ENCODE measurements around the gene ALOX5AP. TPM values are rescaled to one million over a fixed set of nuclear protein-coding genes. Genes with fewer than 3 reads are reported as not detected.

ALOX5AP gene
- total RNA-seq, 1 experiment from 2014 or later = 0.61 TPM

GRCh38 chr13:30785191-30785850 is 50.0 kb downstream of the ALOX5AP start:
- DNase-seq (ENCODE audit: low read depth) = no peak
- in situ Hi-C loops (cut with HindIII; ENCODE audit: low pct_unique_long_range_greater_than_20kb, low sequenced_read_pairs) = no loop called here

- DNase-seq (ENCODE audit: low read depth) = no peak
- in situ Hi-C loops (cut with HindIII; ENCODE audit: low pct_unique_long_range_greater_than_20kb, low sequenced_read_pairs) = no loop called here
These were observed 51.3 kb downstream of the ALOX5AP start for GRCh38 chr13:30786648-30787047.

- no peak for DNase-seq (ENCODE audit: low read depth)
- in situ Hi-C loops (cut with HindIII; ENCODE audit: low pct_unique_long_range_greater_than_20kb, low sequenced_read_pairs) = no loop called here
These were observed 52.6 kb downstream of the ALOX5AP start for GRCh38 chr13:30787738-30788525.

- in situ Hi-C loops (cut with HindIII; ENCODE audit: low pct_unique_long_range_greater_than_20kb, low sequenced_read_pairs) = no loop called here
- no peak for DNase-seq (ENCODE audit: low read depth)
These were observed 54.0 kb downstream of the ALOX5AP start for GRCh38 chr13:30789166-30789862.

GRCh38 chr13:30790592-30790991 is 55.2 kb downstream of the ALOX5AP start:
- no peak for DNase-seq (ENCODE audit: low read depth)
- in situ Hi-C loops (cut with HindIII; ENCODE audit: low pct_unique_long_range_greater_than_20kb, low sequenced_read_pairs) = no loop called here

GRCh38 chr13:30791354-30792001 is 56.1 kb downstream of the ALOX5AP start:
- in situ Hi-C loops (cut with HindIII; ENCODE audit: low pct_unique_long_range_greater_than_20kb, low sequenced_read_pairs) = no loop called here
- no peak for DNase-seq (ENCODE audit: low read depth)

- peak; percentile 76 for DNase-seq (ENCODE audit: low read depth)
- in situ Hi-C loops (cut with HindIII; ENCODE audit: low pct_unique_long_range_greater_than_20kb, low sequenced_read_pairs) = no loop called here
These were observed 57.1 kb downstream of the ALOX5AP start for GRCh38 chr13:30792285-30793000.

GRCh38 chr13:30796132-30796572 is 60.8 kb downstream of the ALOX5AP start:
- in situ Hi-C loops (cut with HindIII; ENCODE audit: low pct_unique_long_range_greater_than_20kb, low sequenced_read_pairs) = no loop called here
- peak; percentile 48 for DNase-seq (ENCODE audit: low read depth)

GRCh38 chr13:30796631-30797601 is 61.6 kb downstream of the ALOX5AP start:
- in situ Hi-C loops (cut with HindIII; ENCODE audit: low pct_unique_long_range_greater_than_20kb, low sequenced_read_pairs) = no loop called here
- DNase-seq (ENCODE audit: low read depth) = no peak

- no peak for DNase-seq (ENCODE audit: low read depth)
- in situ Hi-C loops (cut with HindIII; ENCODE audit: low pct_unique_long_range_greater_than_20kb, low sequenced_read_pairs) = no loop called here
These were observed 62.6 kb downstream of the ALOX5AP start for GRCh38 chr13:30797847-30798535.

- in situ Hi-C loops (cut with HindIII; ENCODE audit: low pct_unique_long_range_greater_than_20kb, low sequenced_read_pairs) = no loop called here
- DNase-seq (ENCODE audit: low read depth) = no peak
These were observed 63.5 kb downstream of the ALOX5AP start for GRCh38 chr13:30798776-30799355.

- DNase-seq (ENCODE audit: low read depth) = no peak
- in situ Hi-C loops (cut with HindIII; ENCODE audit: low pct_unique_long_range_greater_than_20kb, low sequenced_read_pairs) = no loop called here
These were observed 64.0 kb downstream of the ALOX5AP start for GRCh38 chr13:30799356-30799824.

- no peak for DNase-seq (ENCODE audit: low read depth)
These were observed 64.8 kb downstream of the ALOX5AP start for GRCh38 chr13:30800107-30800506.

GRCh38 chr13:30802501-30802900 is 67.2 kb downstream of the ALOX5AP start:
- in situ Hi-C loops (cut with HindIII; ENCODE audit: low pct_unique_long_range_greater_than_20kb, low sequenced_read_pairs) = no loop called here
- no peak for DNase-seq (ENCODE audit: low read depth)

More at GRCh38 chr13:30800107-30800506, 64.8 kb downstream of the ALOX5AP start:
- in situ Hi-C loops (cut with HindIII; ENCODE audit: low pct_unique_long_range_greater_than_20kb, low sequenced_read_pairs) = no loop called here

- DNase-seq (ENCODE audit: low read depth) = peak; percentile 81
- in situ Hi-C loops (cut with HindIII; ENCODE audit: low pct_unique_long_range_greater_than_20kb, low sequenced_read_pairs) = no loop called here
These were observed 67.7 kb downstream of the ALOX5AP start for GRCh38 chr13:30802953-30803478.

- in situ Hi-C loops (cut with HindIII; ENCODE audit: low pct_unique_long_range_greater_than_20kb, low sequenced_read_pairs) = no loop called here
- no peak for DNase-seq (ENCODE audit: low read depth)
These were observed 68.4 kb downstream of the ALOX5AP start for GRCh38 chr13:30803749-30804148.

All from Caki2 (cell line).